ENCODE measurements around the gene PPA1. TPM values are rescaled to one million over a fixed set of nuclear protein-coding genes. Genes with fewer than 3 reads are reported as not detected.
"Not testable (repeated sequence)": the region's sequence is repeated elsewhere in the genome, so short reads cannot be mapped to it uniquely, and the experiment has no call there.

PPA1 gene
- total RNA-seq, 4 donors from 2014 or later, result 151 to 209 (median 185) TPM

DNA sequence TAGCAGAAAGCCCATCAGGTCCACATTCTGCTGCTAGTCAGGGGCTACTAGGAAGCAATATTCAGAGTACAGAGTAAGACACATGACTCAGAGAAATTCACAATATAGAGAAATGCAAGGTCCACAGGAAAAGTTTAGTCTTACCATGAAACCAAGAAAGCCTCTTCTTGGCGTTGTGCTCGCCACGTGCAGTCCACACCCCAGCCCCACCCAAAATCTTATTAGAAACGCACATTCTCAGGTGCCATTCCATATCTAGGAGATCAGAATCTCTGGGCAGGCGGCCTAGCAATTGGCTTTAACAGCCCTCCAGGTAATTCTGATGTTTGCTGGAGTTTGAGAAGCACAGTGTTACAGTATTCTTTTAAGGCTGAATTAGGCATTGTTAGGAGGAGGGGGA, 47.1 kb downstream of the PPA1 start:
- Histone ChIP-seq H3K27ac (no peak overlapping the region), H3K4me3 (replicated peaks in 1 of 3) (no peak overlapping the region), H3K4me1 (no peaks in the 10 kb centered on the region), H3K36me3 (no peaks in the 10 kb centered on the region), H3K9me3 (no peaks in the 10 kb centered on the region), H3K27me3 (no peaks in the 10 kb centered on the region)
- no peak for DNase-seq
- intact Hi-C loops (cut with DNase I), result no loop called here
- TF ChIP-seq, protein P1, sequence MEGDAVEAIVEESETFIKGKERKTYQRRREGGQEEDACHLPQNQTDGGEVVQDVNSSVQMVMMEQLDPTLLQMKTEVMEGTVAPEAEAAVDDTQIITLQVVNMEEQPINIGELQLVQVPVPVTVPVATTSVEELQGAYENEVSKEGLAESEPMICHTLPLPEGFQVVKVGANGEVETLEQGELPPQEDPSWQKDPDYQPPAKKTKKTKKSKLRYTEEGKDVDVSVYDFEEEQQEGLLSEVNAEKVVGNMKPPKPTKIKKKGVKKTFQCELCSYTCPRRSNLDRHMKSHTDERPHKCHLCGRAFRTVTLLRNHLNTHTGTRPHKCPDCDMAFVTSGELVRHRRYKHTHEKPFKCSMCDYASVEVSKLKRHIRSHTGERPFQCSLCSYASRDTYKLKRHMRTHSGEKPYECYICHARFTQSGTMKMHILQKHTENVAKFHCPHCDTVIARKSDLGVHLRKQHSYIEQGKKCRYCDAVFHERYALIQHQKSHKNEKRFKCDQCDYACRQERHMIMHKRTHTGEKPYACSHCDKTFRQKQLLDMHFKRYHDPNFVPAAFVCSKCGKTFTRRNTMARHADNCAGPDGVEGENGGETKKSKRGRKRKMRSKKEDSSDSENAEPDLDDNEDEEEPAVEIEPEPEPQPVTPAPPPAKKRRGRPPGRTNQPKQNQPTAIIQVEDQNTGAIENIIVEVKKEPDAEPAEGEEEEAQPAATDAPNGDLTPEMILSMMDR (IDR thresholded peaks at IDR 0.05), result no peak
- no peak for TF ChIP-seq POLR2A (IDR thresholded peaks at IDR 0.05)
- WGBS, 2 donors, result 92 to 94% methylated on average over 5 of the region's 5 CpGs

DNA sequence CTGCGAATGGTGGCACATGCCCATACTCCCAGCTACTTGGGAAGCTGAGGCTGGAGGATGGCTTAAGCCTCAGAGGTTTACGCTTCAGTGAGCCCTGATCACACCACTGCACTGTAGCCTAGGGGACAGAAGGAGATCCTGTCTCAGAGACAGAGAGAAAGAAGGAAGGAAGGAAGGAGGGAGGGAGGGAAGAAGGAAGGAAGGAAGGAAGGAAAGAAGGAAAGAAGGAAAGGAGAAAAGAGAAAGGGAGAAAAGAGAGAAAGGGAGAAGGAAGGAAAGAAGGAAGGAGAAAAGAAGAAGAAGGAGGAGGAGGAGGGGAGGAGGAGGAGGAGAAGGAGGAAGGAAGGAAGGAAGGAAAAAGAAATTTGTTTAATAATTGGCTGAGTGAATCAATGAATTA, 49.9 kb downstream of the PPA1 start:
- Histone ChIP-seq H3K4me3 (replicated peaks in 1 of 3) (no peak overlapping the region), H3K4me1 (no peaks in the 10 kb centered on the region), H3K27me3 (no peaks in the 10 kb centered on the region), H3K9me3 (no peaks in the 10 kb centered on the region), H3K27ac (no peak overlapping the region), H3K36me3 (no peaks in the 10 kb centered on the region)
- WGBS, 2 donors, result 75 to 82% methylated on average over 2 of the region's 2 CpGs
- intact Hi-C loops (cut with DNase I), result no loop called here
- TF ChIP-seq, protein P1 (IDR thresholded peaks at IDR 0.05), result no peak
- no peak for TF ChIP-seq POLR2A (IDR thresholded peaks at IDR 0.05)
- DNase-seq, result no peak

DNA sequence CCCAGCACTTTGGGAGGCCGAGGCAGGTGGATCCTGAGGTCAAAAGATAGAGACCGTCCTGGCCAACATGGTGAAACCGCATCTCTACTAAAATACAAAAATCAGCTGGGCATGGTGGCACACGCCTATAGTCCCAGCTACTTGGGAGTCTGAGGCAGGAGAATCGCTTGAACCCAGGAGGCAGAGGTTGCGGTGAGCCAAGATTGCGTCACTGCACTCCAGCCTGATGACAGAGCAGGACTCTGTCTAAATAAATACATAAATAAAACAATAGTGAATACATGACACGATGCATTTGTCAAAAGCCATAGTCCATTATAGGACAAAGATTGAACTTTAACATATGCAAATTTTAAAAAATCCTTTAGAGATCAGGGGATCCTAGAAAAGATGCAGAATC, 54.0 kb downstream of the PPA1 start:
- DNase-seq; H3K27me3 ChIP-seq; H3K36me3 ChIP-seq; H3K9me3 ChIP-seq; intact Hi-C loops (cut with DNase I); H3K27ac ChIP-seq; H3K4me1 ChIP-seq; H3K4me3 ChIP-seq (replicated peaks in 1 of 3): not testable (repeated sequence)
- WGBS, 2 donors, result 90 to 93% methylated on average over 8 of the region's 8 CpGs

DNA sequence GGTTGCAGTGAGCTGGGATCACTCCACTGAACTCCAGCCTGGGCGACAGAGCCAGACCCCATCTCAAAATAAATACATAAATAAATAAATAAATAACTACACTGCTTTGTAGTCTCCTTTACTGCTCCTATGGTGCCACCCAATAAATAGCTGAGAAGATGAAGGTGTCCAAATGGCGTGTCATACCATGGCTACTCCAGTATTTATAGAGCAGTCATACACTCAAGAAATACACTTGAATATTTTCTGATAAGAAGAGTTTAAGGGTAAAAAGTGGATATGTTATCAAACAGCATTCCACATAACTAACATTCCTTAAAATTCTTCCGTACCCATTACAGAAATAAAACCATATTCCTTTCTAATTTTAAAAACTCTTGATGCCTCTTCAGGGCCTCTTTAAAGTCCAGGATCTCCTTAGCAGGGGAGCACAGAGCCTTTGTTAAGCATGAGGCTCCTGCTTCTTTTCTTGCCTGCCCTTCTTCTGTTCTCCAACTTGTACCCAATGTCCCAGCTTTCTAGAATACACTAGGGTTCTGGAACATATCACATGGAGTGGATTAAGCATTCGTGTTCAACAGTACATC, 55.0 kb downstream of the PPA1 start:
- intact Hi-C loops (cut with DNase I), result no loop called here
- H3K36me3 ChIP-seq, result no peaks in the 10 kb centered on the region
- TF ChIP-seq, protein P1 (IDR thresholded peaks at IDR 0.05), result no peak
- no peak for TF ChIP-seq POLR2A (IDR thresholded peaks at IDR 0.05)
- DNase-seq, result no peak
- H3K4me1 ChIP-seq, result no peaks in the 10 kb centered on the region
- no peaks in the 10 kb centered on the region for H3K27me3 ChIP-seq
- no peak overlapping the region for H3K27ac ChIP-seq
- no peak overlapping the region for H3K4me3 ChIP-seq (replicated peaks in 1 of 3)
- H3K9me3 ChIP-seq, result no peaks in the 10 kb centered on the region
- WGBS, 2 donors, result 83 to 88% methylated on average over 4 of the region's 4 CpGs

DNA sequence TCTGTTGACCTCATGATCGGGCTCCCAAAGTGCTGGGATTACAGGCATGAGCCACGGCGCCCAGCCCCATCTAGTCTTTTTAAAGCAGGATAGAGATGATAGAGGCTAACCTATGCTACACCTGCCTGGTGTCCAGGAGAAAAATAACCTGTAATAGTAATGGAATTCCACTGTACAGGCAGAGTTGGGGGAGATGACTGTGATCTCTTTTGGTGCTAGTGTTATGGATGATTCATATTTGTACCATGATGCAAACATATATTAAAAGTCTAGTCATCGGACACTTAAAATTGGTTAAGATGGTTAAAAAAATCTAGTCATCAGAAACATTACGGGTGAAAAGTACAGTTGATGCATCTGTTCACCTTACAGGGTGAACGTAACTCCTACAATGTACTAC, 56.8 kb downstream of the PPA1 start:
- WGBS, 2 donors, result 75 to 87% methylated on average over 6 of the region's 6 CpGs

More for the DNA sequence above, 56.8 kb downstream of the PPA1 start:
- no peaks in the 10 kb centered on the region for H3K9me3 ChIP-seq
- TF ChIP-seq, protein P1 (IDR thresholded peaks at IDR 0.05), result no peak
- TF ChIP-seq POLR2A (IDR thresholded peaks at IDR 0.05), result no peak
- H3K4me3 ChIP-seq (replicated peaks in 1 of 3), result no peak overlapping the region
- H3K4me1 ChIP-seq, result no peaks in the 10 kb centered on the region
- H3K27me3 ChIP-seq, result no peaks in the 10 kb centered on the region
- H3K27ac ChIP-seq, result no peak overlapping the region
- H3K36me3 ChIP-seq, result no peaks in the 10 kb centered on the region
- DNase-seq, result no peak
- intact Hi-C loops (cut with DNase I), result no loop called here

All from thyroid gland (tissue), 4 donors.